Erythroblast (primary cell): ENCODE data around the gene LRRC25.

Experiments used
- GATA1 ChIP-seq: IDR thresholded peaks from 2 replicates; pipeline ENCODE4 v1.6.1; 2011; ENCODE audit warnings: low read depth, mild to moderate bottlenecking, control low read depth, low read length, moderate library complexity
- POLR2A ChIP-seq: IDR thresholded peaks from 2 replicates; pipeline ENCODE4 v1.6.1; 2011; ENCODE audit warnings: mild to moderate bottlenecking, low read length

GRCh38 chr19:18388960-18389725, 8.3 kb downstream of the LRRC25 start:
- TF ChIP-seq POLR2A (no peak), GATA1 (no peak)
